Measurements from ENCODE around the gene ZMYND11. TPM values are rescaled to one million over a fixed set of nuclear protein-coding genes. Genes with fewer than 3 reads are reported as not detected.

ZMYND11 gene
- total and polyA plus RNA-seq, 2 of the 13 experiments (the other 11 are each of a cell fraction or from before 2014, with no cell fraction given), result 17.5 to 38.7 TPM

GRCh38 chr10:134247-135131 lies 766 bp upstream of the ZMYND11 start (continued):
- 0 out of 2 replicates have a peak, but pooled peaks have one; percentile 39 for TF ChIP-seq DMAP1 (CRISPR knock-in tag; IDR thresholded peaks at IDR 0.05)
- TF ChIP-seq NAIF1 (CRISPR knock-in tag; IDR thresholded peaks at IDR 0.05; ENCODE audit: borderline replicate concordance), result peak; percentile 48; the same call in 1 of the 2 replicates
- TF ChIP-seq BCL3 (CRISPR knock-in tag; IDR thresholded peaks at IDR 0.05), result no peak
- peak; percentile 59; the same call in 1 of the 2 replicates for TF ChIP-seq PHF8 (CRISPR knock-in tag; IDR thresholded peaks at IDR 0.05)
- TF ChIP-seq CHCHD3 (CRISPR knock-in tag; IDR thresholded peaks at IDR 0.05), result no peak

GRCh38 chr10:135601-136464 lies 578 bp downstream of the ZMYND11 start:
- ChIA-PET POLR2A (interaction anchor here (0.9 to 1.0 kb wide), 3 partner anchors 11 to 19 kb away, joined by 3 to 4 read pairs (median 4); no protein-coding TSS in a partner anchor), CTCF (ENCODE audit: low intra/inter-chr PET ratio, low total read pairs) (no interaction called here)
- intact Hi-C loops (cut with micrococcal nuclease; ENCODE audit: unreplicated experiment), result no loop called here
- Histone ChIP-seq H3K4me2 (ENCODE audit: low read depth, low read length) (peak overlapping the region; percentile 94), H3K27ac (ENCODE audit: extremely low read length, insufficient read depth, low read length) (peak overlapping the region; percentile 86), H3K9me3 (ENCODE audit: low read length) (no peaks in the 10 kb centered on the region), H2AFZ (ENCODE audit: low read length) (no peak overlapping the region), H4K20me1 (ENCODE audit: insufficient read depth, low read length) (peaks cover 7% of the 10 kb centered on the region; the same call in 1 of the 2 replicates), H3K4me3 (replicated peaks in 1 of 3; ENCODE audit: insufficient read depth in 1 of 3, low read depth in 2 of 3, low read length in 3 of 3) (peak overlapping the region; percentile 58 to 78 (median 67)), H3K36me3 (replicated peaks in 1 of 2; ENCODE audit: control insufficient read depth in 1 of 2, insufficient read depth in 2 of 2, low read length in 2 of 2) (no peaks in the 10 kb centered on the region), H3K4me1 (ENCODE audit: insufficient read depth, low read length) (peaks cover 55% of the 10 kb centered on the region), H3K27me3 (ENCODE audit: control insufficient read depth in 1 of 2, insufficient read depth in 2 of 2, low read length in 2 of 2) (no peaks in the 10 kb centered on the region), H3K79me2 (ENCODE audit: insufficient read depth, low read length) (peaks cover 54% of the 10 kb centered on the region), H3K9ac (ENCODE audit: insufficient read depth, low read depth, low read length) (peak overlapping the region; percentile 97)
- DNase-seq (ENCODE audit: low spot score) (peak; percentile 25), ATAC-seq (peak; percentile 45), FAIRE-seq (no peak)
- WGBS (ENCODE audit: low lambda C conversion rate), result no CpG with 5 or more reads among the region's 112 CpGs
- in situ Hi-C loops (cut with HindIII; ENCODE audit: extremely low pct_ligation_motif_present, low pct_unique_long_range_greater_than_20kb), result no loop called here
- no TSS peak for BruUV-seq (replicated peaks)
- TF ChIP-seq ZSCAN9 (CRISPR knock-in tag; IDR thresholded peaks at IDR 0.05; ENCODE audit: borderline replicate concordance) (0 out of 2 replicates have a peak, but pooled peaks have one; percentile 20), ZNF788 (CRISPR knock-in tag; IDR thresholded peaks at IDR 0.05; ENCODE audit: borderline replicate concordance) (0 out of 2 replicates have a peak, but pooled peaks have one; percentile 31), CSRNP2 (CRISPR knock-in tag; conservative IDR thresholded peaks at IDR 0.05; ENCODE audit: low read depth) (peak; percentile 23; the same call in 1 of the 2 replicates), RBAK (CRISPR knock-in tag; IDR thresholded peaks at IDR 0.05) (no peak), ZNF501 (CRISPR knock-in tag; IDR thresholded peaks at IDR 0.05) (peak; percentile 39; the same call in 1 of the 2 replicates)

Measured in HepG2 (cell line).